NOMO-1 treated with dmso at 0.1 percent for 144 hours (cell line): ENCODE results near the gene CENPX.

Experiments used
- DNase-seq: peaks from one replicate; lab custom pipeline; 2025; ENCODE audit not compliant: unreplicated experiment; lab: John Stamatoyannopoulos, UW

CENPX gene

DNA sequence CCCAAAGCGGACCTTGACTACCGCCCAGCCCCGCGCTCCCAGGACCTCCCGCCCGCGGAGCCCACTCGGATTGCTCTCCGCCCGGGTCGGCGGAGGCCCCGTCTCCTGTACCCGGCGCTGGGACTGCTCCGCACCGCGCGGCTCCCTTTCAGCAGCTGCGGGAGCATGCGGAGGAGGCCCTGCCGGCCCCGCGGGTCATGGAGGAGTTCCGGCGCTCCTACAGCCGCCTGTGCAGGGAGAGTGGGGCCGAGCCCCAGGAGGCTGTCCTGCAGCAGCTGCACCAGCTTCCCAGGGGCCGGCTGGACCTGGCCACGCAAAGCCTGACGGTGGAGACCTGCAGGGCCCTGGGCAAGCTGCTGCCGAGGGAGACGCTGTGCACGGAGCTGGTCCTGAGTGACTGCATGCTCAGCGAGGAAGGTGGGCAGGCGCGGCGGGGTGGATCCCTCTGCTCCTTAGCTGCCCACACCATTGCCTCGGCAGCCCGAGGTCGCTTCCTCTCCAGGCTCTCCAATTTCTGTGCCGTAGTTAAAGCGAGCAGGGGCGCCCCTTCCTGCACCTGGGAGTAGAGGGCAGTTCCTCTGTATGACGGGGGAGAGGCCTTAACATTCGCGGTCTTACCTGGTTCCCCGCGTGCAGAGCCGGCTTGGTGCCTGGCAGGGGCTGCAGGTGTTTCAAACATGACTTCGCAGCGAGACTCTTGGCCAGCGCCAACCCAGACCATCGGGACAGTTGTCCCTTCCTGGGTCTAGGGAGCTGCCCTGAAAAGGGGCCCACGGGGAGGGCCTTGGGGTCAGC lies 966 bp upstream of the CENPX start:
- DNase-seq: peak; percentile 49

DNA sequence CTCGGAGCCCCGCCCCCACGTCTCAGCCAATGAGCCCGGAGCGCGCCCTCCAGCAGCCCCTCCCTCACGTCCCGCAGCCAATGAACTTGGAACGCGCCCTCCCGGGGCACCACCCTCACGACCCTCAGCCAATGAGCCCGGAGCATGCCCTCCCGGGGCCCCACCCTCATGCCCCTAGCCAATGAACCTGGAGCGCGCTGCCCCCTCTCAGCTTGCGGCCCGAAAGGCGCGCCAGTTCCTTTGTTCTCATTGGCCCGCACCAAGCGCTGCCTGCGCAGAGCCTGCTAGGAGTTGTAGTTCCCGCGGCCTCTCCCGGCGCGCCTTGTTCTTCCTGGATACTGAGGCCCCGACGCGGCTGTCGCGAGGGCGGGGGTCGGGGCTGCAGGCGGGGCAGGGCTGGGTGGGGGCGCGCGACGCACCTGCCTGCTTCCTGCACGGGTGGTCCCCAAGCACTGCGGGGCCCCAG lies 336 bp upstream of the CENPX start, which contains the start of gene LRRC45:
LRRC45 (plus strand) TSS at position 325 of the 466 bp plus-strand sequence. CDS start 339 bp downstream, outside the sequence.
- peak; percentile 99 for DNase-seq

DNA sequence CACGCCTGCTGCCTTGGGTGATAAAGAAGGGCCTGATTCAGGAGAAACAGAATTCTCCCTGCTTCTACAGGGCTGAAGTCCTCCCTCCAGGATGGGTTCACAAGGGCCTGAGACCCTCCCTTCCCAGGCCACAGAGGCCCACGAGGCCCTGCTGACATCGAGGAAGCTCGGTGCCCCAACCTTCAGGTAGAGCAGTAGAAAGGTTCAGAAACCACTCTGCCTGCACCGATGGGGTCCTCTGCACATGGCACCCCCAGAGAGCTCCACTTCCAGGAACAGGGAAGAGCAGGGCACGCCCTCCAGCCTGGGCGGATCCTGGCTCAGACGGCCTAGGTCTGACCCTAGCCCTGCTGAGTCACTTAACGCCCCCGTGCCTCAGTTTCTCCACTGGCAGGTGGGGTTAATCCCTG lies 773 bp downstream of the CENPX start:
- DNase-seq: no peak

DNA sequence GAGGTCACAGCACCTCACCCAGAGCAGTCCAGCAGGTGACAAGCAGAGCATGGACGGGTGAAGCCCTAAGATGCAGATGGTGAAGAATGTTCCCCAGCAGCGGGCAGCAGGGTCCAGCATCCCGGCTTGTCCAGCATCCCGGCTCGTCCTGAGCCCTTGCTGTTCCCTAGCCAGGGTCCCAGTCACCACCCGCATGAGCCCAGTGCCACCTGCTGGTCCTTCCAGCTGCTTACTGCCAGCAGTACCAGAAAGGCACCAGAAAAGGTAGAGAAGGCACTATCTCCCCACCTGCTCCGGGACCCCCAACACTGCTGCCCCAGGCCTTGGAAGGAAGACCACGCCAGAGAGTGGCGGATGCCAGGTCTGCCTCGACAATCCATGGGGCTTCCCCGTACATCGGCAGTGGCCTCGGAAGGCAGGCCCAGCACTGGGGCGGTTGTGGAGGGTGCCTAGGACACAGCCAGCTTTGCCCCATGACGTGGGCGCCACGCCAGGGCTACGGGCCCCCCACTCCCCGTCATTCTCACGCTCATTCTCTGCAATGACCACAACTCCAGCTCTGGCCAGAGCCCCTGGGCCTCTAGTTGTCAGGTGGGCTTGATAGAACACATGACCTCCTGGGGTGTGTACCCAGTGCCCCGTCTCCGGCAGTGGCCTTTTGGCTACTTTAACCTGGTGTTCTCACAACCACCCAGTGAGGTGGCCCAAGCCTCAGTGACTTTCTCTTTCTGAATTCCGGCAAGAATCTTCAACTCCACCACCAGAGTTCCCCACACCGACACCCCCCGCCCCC lies 1.4 kb downstream of the CENPX start:
- DNase-seq: no peak

DNA sequence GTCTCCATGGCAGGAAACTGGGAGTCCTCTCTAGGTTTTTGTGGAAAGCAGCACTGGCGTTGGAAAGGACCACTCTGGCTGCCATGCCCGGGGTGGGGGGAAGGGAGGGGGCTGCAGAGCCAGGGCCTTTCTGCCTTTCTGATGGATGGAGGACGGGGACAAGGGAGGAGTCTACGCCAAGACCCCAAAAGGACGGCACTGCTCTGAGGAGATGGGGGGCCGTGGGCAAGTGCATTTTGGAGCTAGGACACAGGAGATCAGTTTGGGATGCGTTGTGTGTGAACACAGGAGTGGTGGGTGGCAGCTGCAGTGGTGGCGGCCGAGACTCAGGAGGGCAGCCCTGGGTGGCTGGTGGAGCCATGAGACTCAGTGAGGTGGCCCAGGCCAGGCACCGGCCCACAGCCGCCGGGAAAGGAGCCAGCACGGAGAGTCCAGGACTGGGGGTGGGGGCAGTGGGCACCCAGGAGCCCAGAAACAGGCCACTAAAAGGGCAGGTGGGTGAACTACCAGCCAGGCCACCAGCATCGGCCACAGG lies 2.0 kb downstream of the CENPX start:
- no peak for DNase-seq

DNA sequence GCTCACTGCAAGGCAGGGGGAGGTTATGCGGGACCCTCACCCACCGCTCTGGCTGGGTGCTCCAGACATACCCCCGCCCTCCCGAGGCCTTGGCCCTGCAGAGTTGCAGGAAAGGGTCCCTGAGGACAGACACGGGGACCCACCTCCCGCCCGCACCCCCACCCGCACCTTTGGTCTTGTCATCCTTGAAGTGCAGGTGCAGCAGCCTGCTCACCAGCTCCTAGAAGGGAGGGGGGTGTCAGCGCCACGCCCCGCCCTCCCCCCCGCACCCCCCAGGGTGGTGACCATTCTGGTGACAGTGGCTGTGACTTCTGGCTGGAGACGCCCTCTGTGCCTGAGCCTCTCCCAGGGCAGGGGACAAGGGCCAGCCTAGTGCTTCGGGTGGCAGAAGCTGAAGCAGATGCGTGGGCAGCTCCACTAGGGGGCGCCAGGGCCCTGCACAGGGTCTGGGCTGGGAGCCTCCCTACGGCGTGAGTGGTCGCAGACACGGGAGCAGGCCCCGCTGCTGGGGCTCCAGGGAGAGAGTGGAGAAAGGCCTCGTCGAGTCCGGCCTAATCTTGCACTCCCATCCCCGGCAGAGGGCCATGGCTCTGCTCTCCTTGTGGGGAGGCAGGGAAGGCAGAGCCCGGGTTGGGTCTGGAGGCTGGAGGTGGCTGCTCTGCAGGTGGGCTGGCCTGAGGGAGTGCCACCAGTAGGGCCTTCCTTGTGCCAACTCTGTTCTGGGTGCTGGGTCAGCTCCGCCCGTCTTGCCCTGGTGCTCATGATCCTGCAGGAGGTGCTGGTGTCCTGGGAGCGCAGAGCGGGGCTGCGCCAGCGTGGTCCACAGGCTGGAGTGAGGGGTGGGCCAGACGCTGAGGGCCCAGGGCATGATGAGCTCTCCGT lies 2.7 kb downstream of the CENPX start:
- DNase-seq: no peak

DNA sequence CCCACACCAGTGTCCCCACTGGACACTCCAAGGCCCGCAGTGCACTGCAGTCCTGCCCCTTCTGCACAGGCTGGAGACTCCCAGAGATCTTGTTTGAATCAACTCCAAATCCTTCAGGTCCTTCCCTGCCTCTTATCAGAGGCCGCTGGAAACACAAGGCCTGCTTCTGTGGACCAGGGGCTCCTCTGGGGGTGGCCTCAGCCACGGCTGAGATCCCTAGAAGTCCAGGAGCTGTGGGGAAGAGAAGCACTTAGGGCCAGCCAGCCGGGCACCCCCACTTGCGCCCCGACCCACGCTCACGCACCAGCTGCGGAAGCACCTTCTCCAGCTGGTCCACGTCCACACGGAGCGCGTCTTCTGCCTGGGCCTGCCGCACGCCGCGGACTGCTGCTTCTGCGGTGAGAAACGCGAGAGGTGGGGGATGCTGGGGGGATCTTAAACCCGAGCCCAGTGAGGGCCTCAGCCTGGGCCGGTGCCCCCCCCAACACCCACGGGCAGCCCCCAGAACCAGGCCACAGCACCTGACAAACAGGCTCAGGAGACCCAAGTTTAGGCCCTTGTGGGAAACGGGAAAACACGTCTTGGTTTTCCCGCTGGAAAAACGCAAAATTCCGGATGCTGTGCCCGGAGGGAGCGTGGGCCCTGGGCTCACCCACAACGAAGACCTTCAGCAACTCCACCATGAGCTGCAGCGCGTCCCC lies 3.5 kb downstream of the CENPX start:
- DNase-seq: no peak

DNA sequence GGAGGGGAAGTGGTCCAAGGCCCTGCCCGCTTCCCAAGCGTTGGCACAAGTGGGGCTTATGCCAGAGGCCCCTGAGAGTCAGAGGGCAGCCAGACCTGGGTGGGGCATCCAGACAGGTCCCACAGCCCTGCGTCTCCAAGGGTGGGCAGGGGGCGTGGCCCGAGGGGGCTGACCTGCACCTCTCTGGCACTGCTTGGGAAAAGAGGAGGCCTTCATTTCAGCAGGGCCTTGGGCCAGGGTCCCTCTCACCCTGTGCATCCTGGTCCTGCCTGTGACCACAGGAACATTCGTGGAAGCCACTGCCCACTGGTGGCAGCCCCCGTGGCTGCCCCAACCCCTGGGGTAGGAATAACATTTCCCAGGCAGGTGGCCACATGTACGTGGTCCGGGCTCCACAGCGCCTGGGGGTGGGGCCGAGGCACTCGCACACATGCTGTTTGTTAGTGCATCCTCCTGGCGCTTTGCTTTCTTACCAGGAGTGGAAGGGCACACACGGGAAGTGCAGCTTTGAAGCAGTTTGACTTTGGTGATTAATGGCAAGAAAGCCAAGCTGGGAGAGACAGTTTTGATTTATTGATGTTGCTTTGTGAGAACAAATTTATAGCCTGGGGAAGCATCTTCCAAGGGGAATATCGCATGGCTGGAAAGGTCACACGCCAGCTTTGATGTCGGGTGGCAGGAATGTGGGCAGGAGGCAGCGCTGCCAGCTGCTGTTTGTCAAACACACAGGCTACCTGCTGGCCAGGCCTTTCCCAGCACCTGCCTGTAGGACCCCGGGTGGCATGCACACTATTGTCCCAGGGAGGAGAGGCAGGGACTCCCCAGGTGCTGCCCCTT lies 4.3 kb downstream of the CENPX start:
- no peak for DNase-seq

DNA sequence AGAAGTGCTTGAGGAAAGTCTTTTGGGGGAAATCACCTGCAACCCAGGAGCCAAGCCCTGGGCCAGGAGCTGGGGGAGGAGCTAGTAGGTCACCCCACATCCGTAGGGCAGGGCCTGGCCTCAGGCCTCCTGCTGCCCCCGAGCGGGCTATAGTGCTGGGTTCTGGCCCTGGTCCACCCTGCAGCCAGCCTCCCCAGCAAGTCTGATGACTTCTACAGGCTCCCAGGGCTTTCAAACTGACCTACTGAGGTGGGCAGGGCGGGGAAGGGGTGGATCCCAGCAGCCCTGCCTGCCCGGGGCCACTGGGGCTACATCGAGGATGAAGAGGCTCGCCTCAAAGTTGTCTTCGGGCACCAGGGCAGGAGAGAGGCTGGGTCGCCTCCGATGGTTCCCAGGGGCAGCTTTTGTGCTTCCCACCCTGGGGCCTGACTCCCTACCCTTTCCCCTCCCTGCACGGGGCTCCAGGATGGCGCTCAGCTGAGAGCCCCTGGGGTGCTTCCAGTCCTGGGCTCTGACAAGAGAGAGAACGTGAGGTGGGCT lies 5.0 kb downstream of the CENPX start:
- DNase-seq: no peak

DNA sequence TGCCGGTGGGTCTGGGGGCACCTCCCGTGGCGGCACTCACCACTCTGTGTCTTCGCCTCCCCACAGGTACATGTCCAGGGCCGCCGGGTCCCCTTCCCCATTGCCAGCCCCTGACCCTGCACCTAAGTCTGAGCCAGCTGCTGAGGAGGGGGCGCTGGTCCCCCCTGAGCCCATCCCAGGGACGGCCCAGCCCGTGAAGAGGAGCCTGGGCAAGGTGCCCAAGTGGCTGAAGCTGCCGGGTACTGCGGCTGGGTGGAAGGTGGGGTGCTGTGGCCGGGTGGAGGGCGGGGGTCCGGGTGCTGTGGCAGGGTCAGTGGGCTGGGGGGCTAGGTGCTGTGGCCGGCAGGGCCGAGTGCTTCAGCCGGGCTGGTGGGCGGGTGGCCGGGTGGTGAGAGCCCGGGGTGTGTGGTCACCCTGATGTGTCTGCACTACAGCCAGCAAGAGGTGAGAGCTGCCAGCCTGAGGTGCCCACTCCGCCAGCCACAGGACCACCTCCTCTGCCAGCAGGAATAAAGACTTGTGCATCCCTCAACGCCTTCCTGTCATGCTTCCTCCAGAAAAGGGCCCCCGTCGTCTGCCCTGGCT lies 5.7 kb downstream of the CENPX start:
- DNase-seq: no peak

DNA sequence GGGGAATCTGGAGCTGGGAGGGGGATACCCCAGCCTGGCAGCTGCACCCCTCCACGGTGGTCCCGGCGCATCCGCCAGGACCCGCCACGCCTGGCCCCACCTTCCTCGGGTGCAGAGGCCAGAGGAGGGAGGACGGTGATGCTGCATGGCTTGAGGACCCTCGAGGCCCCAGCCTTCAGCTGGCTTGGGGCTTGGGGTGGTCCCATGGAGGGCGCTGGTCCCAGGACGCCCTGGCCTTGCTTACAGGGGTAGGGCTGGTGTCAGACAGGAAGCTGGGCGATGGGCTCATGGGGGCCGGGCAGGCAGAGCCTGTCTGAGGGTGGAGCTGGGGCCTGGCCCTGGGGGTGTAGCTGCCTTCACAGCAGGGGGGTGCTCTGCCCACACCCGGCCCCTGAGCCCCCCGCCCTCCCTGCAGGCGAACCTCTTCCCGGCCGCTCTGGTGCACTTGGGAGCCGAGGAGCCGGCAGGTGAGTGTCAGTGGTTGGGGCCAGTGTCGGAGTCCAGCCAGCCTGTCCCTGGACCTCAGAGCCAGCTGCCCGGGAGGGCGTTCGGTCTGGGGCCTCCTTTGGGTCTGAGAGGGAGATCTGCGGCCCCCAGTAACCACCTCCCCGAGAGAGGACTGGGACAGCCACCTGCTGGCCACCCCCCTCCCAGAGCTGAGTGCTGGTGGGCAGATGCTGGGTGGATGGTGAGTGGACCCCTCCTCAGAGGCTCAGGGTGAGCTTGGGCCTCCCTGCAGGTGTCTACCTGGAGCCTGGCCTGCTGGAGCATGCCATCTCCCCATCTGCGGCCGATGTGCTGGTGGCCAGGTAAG lies 6.4 kb downstream of the CENPX start:
- no peak for DNase-seq

DNA sequence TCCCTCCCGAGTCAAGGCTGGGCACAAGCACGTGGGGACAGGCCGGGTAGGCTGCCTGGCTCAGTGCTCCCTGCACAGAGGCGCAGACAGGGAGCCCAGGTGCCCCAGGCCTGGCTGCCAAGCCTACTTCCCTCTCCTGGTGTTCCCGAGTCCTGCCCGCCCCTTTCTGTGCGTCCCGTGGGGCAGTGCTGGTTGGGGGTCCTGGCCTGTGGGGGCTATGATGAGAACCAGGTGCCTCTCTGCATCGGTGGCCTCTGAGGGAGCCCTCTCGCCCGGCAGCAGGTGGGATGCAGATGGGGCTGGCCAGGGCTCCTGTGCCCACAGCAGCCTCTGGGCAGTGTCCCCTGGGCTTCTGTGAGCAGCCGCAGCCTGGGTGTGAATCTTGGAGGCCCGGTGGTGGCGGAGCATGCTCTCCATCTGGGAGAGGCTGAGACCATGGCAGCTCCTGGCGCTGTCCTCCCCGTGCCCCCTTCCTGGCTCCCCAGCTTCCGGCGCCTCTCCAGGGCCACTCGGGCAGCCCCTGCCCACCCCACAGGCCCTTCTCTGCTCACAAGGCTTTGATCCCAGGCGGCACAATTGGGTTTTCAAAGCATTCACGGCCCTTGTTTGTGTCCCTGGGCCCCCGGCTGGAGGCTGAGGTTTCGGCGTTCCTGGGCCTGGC lies 7.2 kb downstream of the CENPX start:
- DNase-seq: no peak

DNA sequence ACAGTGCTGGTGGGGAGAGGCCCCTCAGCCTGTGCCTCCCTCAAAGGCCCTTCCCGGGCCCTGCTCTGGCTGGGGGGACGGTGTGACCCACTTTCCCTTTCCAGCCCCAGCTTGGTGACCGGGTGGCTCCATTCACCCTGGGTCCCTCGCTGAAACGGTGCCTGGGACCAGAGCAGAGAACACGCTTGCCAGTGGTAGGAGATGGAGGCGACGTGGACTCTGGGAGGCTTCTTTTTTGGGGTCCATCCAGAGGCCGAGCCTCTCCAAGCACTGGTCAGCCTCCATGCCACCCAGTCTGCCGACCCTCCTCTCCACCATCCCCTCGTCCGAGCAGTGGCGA lies 7.7 kb downstream of the CENPX start:
- no peak for DNase-seq

DNA sequence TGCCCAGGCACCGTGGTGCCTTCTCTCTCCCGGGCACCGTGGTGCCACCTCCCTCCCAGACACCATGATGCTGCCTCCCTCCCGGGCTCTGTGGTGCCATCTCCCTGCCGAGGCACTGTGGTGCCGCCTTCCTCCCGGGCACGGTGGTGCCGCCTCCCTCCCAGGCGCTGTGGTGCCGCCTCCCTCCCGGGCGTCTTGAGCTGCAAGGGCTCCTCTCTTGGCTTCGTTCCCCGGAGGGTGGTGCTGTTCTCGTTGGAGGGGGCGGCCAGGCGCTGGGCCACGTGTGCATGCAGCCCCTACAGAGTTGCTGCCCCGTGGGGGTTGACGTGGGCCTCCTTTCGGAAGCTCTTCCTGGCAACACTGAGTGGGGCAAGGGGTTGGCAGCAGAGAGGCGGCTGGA lies 8.2 kb downstream of the CENPX start:
- DNase-seq: no peak

DNA sequence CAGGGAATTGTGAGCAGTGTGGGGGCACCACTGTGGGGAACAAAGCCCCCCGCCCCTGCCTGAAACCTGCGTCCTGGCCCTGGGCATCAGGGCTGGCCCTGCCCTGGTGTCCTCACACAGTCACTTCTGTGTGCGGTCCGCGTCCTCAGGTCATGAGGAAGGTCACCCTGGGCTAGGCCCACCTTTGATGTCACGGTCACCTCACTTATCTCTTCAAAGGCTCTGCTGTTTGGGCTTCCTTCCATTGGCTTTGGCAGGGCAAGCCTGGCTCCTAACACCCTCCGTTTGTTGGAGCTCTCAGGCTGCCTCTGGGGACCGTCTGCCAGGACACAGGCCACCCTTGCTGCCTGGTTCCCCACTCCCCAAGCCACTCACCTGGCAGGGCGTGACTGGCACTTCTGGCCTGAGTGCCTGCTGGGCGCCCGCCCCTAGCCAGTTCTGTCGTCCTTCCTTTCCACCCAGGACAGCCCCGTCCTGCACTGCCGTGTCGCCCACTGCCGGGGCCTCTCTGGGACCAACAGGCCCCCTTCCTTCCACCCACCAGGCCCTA lies 8.8 kb downstream of the CENPX start:
- no peak for DNase-seq

DNA sequence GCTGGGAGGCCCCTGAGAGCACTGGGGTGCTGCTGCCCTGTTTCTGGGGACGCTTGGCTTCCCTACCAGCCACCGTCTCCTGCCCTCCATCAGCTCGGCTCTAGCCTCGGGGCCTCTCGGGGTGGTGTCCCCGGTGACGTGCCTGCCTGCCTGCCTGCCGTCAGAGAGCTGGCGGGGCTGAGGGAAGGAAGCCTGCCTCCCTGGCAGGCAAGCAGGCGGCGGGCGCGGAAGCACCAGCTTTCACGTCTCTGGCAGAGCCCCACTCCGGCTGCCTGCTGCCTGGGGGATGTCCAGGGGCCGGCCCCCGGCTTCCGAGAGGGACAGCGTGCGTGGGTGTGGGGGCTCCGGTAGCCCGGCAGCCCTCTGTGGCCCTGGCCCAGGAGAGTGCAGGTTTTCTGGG lies 9.3 kb downstream of the CENPX start:
- DNase-seq: no peak

DNA sequence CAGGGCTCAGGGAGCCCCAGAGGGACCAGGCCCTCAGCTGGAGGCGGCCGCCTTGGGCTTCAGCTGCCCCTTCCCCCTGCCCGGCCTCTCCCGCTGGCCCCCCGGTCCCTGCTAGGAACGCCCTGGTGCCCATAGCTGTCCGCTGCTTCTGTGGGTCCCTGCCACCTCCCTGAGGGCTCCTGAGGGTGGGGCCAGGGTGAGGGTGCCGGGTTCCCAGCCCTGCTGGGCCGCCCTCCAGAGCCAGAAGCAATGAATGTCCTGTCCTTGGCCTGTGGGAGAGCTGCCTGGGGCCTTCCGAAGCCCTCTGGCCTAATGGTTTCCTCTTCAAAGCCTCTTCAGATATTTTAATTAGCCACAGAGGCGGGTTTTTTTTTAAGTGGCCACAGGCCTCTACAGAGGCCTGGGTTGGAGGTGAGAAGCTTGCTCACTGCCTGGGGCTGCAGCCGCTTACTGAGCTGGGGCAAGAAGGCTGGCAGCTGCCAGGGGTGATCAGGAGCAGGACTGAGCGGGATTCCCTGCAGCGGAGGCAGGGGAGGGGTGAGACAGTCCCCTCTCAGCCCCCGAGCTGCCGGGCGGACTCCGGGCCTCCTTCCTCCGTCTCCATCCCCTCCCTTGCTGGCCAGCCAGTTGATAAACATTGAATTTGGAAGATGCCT lies 9.9 kb downstream of the CENPX start:
- no peak for DNase-seq
